ENCODE data around the gene EFCAB13.

EFCAB13 gene

DNA sequence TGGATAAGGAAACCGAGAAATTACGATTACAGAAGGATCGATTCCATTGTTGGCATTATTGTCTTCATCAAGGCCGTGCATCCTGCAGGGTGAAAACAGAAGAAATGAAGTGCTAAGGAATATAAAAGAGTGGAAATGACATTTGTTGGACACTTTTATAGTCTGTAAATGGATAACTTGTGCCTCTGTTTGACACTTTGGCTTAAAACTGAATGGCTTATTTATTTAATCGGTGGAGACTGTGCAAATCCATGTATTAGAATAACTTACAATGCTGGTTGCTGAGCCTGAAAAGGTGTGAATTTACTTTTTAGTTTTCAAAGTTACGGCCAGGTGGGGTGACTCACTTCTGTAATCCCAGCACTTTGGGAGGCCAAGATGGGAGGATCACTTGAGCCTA, 38.8 kb upstream of the EFCAB13 start:
- no peaks in the 10 kb centered on the region for H3K36me3 ChIP-seq (ENCODE audit: control insufficient read depth, insufficient read depth, low read length)
- no peaks in the 10 kb centered on the region for H3K4me1 ChIP-seq (ENCODE audit: control insufficient read depth, insufficient read depth, low read length)
- H3K9me3 ChIP-seq (ENCODE audit: control insufficient read depth, insufficient read depth, low read length), result no peaks in the 10 kb centered on the region
- no peak overlapping the region for H3K27ac ChIP-seq (ENCODE audit: low read depth, low read length)
- H3K9ac ChIP-seq (ENCODE audit: low read depth, low read length), result no peak overlapping the region
- no peak overlapping the region for H3K4me3 ChIP-seq (ENCODE audit: low read depth, low read length)
- no peaks in the 10 kb centered on the region for H3K27me3 ChIP-seq (ENCODE audit: control insufficient read depth, insufficient read depth, low read length)

DNA sequence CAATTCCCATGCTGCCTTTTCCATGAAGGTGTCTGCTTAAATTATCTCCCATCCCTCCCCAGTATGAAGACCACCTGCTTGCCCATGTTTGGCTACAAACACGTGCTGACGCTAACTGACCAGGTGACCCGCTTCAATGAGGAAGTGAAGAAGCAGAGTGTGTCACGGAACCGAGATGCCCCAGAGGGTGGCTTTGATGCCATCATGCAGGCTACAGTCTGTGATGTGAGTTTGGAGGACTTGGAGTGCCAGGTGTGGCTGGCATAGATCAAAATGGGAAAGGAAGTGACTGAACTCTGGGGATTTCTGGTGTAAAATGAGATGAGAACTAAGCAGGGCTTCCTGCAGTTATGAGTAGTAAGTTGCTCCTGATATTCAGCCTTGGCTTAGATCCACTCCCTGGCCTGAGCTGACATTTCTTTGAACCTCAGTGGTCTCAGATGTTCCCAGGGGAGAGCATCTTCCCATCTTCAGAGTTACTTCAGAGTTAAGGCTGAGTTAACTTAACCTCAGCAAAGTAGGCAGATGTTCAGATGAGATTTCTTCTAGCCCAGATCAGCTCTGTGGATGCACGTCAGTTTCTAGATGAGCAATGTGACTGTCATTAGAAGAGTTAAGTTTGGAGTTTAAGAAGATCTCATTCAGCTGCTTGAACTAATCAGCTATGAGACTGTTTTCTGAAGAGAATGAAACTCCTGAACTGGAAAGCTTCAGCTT, 37.4 kb upstream of the EFCAB13 start:
- H3K4me1 ChIP-seq (ENCODE audit: control insufficient read depth, insufficient read depth, low read length), result peaks cover 8% of the 10 kb centered on the region; the same call in 1 of the 2 replicates
- no peak overlapping the region for H3K9ac ChIP-seq (ENCODE audit: low read depth, low read length)
- no peak overlapping the region for H3K4me3 ChIP-seq (ENCODE audit: low read depth, low read length)
- no peaks in the 10 kb centered on the region for H3K36me3 ChIP-seq (ENCODE audit: control insufficient read depth, insufficient read depth, low read length)
- H3K27me3 ChIP-seq (ENCODE audit: control insufficient read depth, insufficient read depth, low read length), result no peaks in the 10 kb centered on the region
- H3K27ac ChIP-seq (ENCODE audit: low read depth, low read length), result no peak overlapping the region
- no peaks in the 10 kb centered on the region for H3K9me3 ChIP-seq (ENCODE audit: control insufficient read depth, insufficient read depth, low read length)

DNA sequence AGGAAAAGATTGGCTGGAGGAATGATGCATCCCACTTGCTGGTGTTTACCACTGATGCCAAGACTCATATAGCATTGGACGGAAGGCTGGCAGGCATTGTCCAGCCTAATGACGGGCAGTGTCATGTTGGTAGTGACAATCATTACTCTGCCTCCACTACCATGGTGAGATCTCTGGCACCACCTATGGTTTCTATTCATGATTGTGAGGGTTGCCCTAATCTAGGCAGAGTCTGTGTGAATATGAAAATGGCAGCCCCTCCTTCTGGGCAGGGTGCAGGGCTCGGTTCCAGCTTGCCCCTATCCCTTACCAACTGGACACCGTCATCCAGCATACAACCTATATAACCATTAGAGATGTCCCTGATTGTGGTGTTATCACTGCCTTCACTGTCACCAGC, 36.7 kb upstream of the EFCAB13 start:
- no peak overlapping the region for H3K9ac ChIP-seq (ENCODE audit: low read depth, low read length)
- H3K4me3 ChIP-seq (ENCODE audit: low read depth, low read length), result no peak overlapping the region
- H3K4me1 ChIP-seq (ENCODE audit: control insufficient read depth, insufficient read depth, low read length), result peaks cover 14% of the 10 kb centered on the region; the same call in 1 of the 2 replicates
- H3K36me3 ChIP-seq (ENCODE audit: control insufficient read depth, insufficient read depth, low read length), result no peaks in the 10 kb centered on the region
- H3K9me3 ChIP-seq (ENCODE audit: control insufficient read depth, insufficient read depth, low read length), result no peaks in the 10 kb centered on the region
- H3K27me3 ChIP-seq (ENCODE audit: control insufficient read depth, insufficient read depth, low read length), result no peaks in the 10 kb centered on the region
- no peak overlapping the region for H3K27ac ChIP-seq (ENCODE audit: low read depth, low read length)

DNA sequence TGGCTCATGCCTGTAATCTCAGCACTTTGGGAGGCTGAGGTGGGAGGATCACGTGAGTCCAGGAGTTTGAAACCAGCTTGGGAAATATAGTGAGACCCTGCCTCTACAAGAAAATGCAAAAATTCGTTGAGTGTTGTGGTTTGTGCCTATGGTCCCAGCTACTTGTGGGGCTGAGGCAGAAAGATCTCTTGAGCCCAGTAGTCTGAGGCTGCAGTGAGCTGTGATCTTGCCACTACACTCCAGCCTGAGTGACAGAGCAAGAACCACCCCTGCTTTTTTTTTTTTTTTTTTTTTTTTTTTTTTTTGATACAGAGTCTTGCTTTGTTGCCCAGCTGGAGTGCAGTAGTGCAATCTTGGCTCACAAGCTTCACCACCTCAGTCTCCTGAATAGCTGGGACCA, 36.1 kb upstream of the EFCAB13 start:
- H3K27ac ChIP-seq (ENCODE audit: low read depth, low read length), result no peak overlapping the region
- peaks cover 14% of the 10 kb centered on the region; the same call in 1 of the 2 replicates for H3K4me1 ChIP-seq (ENCODE audit: control insufficient read depth, insufficient read depth, low read length)
- no peaks in the 10 kb centered on the region for H3K36me3 ChIP-seq (ENCODE audit: control insufficient read depth, insufficient read depth, low read length)
- H3K9me3 ChIP-seq (ENCODE audit: control insufficient read depth, insufficient read depth, low read length), result no peaks in the 10 kb centered on the region
- no peak overlapping the region for H3K4me3 ChIP-seq (ENCODE audit: low read depth, low read length)
- no peak overlapping the region for H3K9ac ChIP-seq (ENCODE audit: low read depth, low read length)
- no peaks in the 10 kb centered on the region for H3K27me3 ChIP-seq (ENCODE audit: control insufficient read depth, insufficient read depth, low read length)

DNA sequence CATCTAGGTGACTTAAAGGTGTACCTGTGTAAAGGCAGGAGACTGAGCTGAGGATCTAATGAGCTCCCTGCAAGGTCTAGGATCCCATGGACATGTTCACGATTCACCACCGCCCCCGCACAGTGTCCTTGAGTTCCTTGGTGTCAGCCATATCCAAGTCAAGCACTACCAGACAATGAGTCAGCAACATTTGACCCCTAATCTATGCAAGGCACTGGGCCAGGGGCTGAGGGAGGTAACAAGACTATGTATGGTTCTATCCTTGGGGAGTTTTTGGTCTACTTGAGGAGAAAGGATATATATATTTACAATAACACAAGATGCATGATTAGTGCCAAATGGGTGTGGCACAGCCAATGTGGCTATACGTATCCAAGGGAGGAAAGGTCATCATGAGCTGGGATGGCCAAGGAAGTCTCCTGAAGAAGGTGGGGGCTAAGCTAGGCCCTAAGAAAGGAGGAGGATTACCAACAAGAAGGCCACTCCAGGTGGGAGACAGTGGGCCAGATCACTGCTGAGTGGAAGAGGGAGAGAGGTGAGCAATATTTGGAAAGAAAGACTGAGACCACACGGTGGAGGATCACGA, 35.1 kb upstream of the EFCAB13 start:
- Histone ChIP-seq H3K9ac (ENCODE audit: low read depth, low read length) (no peak overlapping the region), H3K9me3 (ENCODE audit: control insufficient read depth, insufficient read depth, low read length) (no peaks in the 10 kb centered on the region), H3K36me3 (ENCODE audit: control insufficient read depth, insufficient read depth, low read length) (no peaks in the 10 kb centered on the region), H3K27ac (ENCODE audit: low read depth, low read length) (no peak overlapping the region), H3K4me1 (ENCODE audit: control insufficient read depth, insufficient read depth, low read length) (peaks cover 14% of the 10 kb centered on the region; the same call in 1 of the 2 replicates), H3K27me3 (ENCODE audit: control insufficient read depth, insufficient read depth, low read length) (no peaks in the 10 kb centered on the region), H3K4me3 (ENCODE audit: low read depth, low read length) (no peak overlapping the region)

- Histone ChIP-seq H3K27ac (ENCODE audit: low read depth, low read length) (no peak overlapping the region), H3K9ac (ENCODE audit: low read depth, low read length) (no peak overlapping the region), H3K9me3 (ENCODE audit: control insufficient read depth, insufficient read depth, low read length) (no peaks in the 10 kb centered on the region), H3K36me3 (ENCODE audit: control insufficient read depth, insufficient read depth, low read length) (no peaks in the 10 kb centered on the region), H3K4me3 (ENCODE audit: low read depth, low read length) (no peak overlapping the region), H3K27me3 (ENCODE audit: control insufficient read depth, insufficient read depth, low read length) (no peaks in the 10 kb centered on the region), H3K4me1 (ENCODE audit: control insufficient read depth, insufficient read depth, low read length) (peaks cover 14% of the 10 kb centered on the region; the same call in 1 of the 2 replicates)
Observed at GRCh38 chr17:47289302-47289701, 34.5 kb upstream of the EFCAB13 start.

DNA sequence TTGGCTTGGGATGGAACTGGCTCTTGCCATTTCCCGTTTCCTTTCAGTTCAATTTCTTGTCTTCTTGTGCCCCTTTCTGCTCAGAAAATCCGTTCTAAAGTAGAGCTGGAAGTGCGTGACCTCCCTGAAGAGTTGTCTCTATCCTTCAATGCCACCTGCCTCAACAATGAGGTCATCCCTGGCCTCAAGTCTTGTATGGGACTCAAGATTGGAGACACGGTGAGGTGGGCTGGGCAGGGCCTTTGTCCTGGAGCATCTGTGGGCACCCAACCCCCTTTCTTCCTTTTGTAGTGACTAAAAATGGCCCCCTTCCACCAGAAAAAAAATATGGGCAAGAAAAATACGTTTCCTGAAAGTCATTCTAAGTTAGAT, 32.9 kb upstream of the EFCAB13 start:
- no peak overlapping the region for H3K4me3 ChIP-seq (ENCODE audit: low read depth, low read length)
- no peaks in the 10 kb centered on the region for H3K27me3 ChIP-seq (ENCODE audit: control insufficient read depth, insufficient read depth, low read length)
- H3K36me3 ChIP-seq (ENCODE audit: control insufficient read depth, insufficient read depth, low read length), result no peaks in the 10 kb centered on the region
- H3K27ac ChIP-seq (ENCODE audit: low read depth, low read length), result no peak overlapping the region
- peaks cover 14% of the 10 kb centered on the region; the same call in 1 of the 2 replicates for H3K4me1 ChIP-seq (ENCODE audit: control insufficient read depth, insufficient read depth, low read length)
- no peaks in the 10 kb centered on the region for H3K9me3 ChIP-seq (ENCODE audit: control insufficient read depth, insufficient read depth, low read length)
- no peak overlapping the region for H3K9ac ChIP-seq (ENCODE audit: low read depth, low read length)

DNA sequence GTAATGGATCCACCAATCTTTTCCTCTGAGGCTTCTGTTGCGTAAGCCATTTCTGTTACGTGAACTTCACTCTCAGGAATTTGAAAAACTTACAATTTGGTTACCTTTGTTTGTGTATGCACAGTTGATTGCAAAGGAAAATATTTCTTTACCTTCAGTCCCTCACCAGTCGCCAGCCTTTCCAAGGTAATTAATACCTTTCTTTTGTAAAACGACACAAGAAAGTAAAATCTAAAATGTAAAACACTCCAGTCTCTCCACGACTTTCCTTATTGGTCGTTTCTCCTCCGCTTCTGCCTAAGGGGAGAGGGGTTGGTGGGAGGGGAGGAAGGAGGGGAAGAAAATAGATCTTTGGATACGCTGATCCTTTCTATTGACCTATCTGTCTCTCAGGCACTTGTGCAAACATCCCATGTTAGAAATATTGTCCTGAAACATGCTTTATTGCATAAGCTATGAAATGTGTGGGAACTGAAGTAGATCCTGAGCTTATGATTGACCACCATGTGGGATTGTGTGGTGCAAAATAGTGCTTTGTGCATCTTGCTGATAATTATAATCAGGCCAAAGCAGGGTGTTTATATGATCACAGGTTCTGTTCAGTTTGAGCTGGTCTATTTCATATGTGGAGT, 32.4 kb upstream of the EFCAB13 start:
- H3K4me3 ChIP-seq (ENCODE audit: low read depth, low read length), result no peak overlapping the region
- no peak overlapping the region for H3K27ac ChIP-seq (ENCODE audit: low read depth, low read length)
- no peaks in the 10 kb centered on the region for H3K9me3 ChIP-seq (ENCODE audit: control insufficient read depth, insufficient read depth, low read length)
- H3K9ac ChIP-seq (ENCODE audit: low read depth, low read length), result no peak overlapping the region
- H3K27me3 ChIP-seq (ENCODE audit: control insufficient read depth, insufficient read depth, low read length), result no peaks in the 10 kb centered on the region
- H3K4me1 ChIP-seq (ENCODE audit: control insufficient read depth, insufficient read depth, low read length), result peaks cover 14% of the 10 kb centered on the region; the same call in 1 of the 2 replicates
- no peaks in the 10 kb centered on the region for H3K36me3 ChIP-seq (ENCODE audit: control insufficient read depth, insufficient read depth, low read length)

DNA sequence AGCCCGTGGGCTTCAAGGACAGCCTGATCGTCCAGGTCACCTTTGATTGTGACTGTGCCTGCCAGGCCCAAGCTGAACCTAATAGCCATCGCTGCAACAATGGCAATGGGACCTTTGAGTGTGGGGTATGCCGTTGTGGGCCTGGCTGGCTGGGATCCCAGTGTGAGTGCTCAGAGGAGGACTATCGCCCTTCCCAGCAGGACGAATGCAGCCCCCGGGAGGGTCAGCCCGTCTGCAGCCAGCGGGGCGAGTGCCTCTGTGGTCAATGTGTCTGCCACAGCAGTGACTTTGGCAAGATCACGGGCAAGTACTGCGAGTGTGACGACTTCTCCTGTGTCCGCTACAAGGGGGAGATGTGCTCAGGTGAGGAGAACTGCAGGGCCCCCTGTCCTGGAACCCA, 31.5 kb upstream of the EFCAB13 start:
- no peak overlapping the region for H3K4me3 ChIP-seq (ENCODE audit: low read depth, low read length)
- H3K9ac ChIP-seq (ENCODE audit: low read depth, low read length), result no peak overlapping the region
- no peaks in the 10 kb centered on the region for H3K9me3 ChIP-seq (ENCODE audit: control insufficient read depth, insufficient read depth, low read length)
- H3K27ac ChIP-seq (ENCODE audit: low read depth, low read length), result no peak overlapping the region
- H3K4me1 ChIP-seq (ENCODE audit: control insufficient read depth, insufficient read depth, low read length), result peaks cover 14% of the 10 kb centered on the region; the same call in 1 of the 2 replicates
- no peaks in the 10 kb centered on the region for H3K36me3 ChIP-seq (ENCODE audit: control insufficient read depth, insufficient read depth, low read length)
- H3K27me3 ChIP-seq (ENCODE audit: control insufficient read depth, insufficient read depth, low read length), result no peaks in the 10 kb centered on the region

DNA sequence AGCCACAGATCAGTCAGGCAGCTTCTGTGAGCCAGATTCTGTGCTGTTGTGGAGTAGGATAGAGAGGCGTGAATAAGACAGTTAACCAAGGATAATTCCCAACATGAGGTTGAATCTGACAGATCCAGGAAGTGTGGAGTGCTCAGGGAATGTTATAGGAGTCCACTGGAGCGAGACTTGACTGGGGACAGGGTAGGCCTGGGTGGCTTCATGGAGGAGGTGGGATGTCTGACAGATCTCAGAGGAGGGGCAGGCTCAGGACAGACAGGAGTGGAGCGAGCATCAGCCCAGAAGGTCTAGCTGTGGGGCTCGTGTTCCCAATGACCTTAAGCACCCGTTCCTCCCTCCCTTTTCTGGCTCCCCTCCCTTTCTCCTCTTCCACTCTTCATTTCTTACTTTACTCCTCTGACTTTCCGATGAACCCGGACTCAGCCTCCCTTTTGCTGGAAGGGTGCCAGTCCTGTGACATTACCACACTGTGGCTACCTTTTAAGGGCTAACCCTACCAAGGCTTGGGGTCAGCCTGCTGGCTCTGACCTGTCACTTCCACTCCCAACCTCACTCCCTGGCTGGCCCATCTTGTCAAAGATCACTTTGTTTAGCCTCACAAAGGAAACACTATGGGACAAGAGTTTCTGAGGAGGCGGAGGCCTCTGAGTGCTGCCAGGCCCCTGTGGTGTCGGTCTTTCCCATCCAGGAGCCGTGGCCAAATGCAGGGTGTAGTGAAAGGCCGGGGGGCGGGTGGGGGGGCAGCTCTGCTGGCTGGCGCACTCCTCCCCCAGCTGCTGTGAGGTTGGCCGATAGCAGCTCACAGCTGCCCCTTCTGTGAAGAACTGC, 28.5 kb upstream of the EFCAB13 start:
- no peaks in the 10 kb centered on the region for H3K9me3 ChIP-seq (ENCODE audit: control insufficient read depth, insufficient read depth, low read length)
- no peaks in the 10 kb centered on the region for H3K27me3 ChIP-seq (ENCODE audit: control insufficient read depth, insufficient read depth, low read length)
- no peak overlapping the region for H3K4me3 ChIP-seq (ENCODE audit: low read depth, low read length)
- no peak overlapping the region for H3K27ac ChIP-seq (ENCODE audit: low read depth, low read length)
- peaks cover 14% of the 10 kb centered on the region; the same call in 1 of the 2 replicates for H3K4me1 ChIP-seq (ENCODE audit: control insufficient read depth, insufficient read depth, low read length)
- H3K36me3 ChIP-seq (ENCODE audit: control insufficient read depth, insufficient read depth, low read length), result no peaks in the 10 kb centered on the region
- no peak overlapping the region for H3K9ac ChIP-seq (ENCODE audit: low read depth, low read length)
